ENCODE measurements around the gene ACTR1B.
"Not testable (repeated sequence)": the region's sequence is repeated elsewhere in the genome, so short reads cannot be mapped to it uniquely, and the experiment has no call there.

The ACTR1B gene

DNA sequence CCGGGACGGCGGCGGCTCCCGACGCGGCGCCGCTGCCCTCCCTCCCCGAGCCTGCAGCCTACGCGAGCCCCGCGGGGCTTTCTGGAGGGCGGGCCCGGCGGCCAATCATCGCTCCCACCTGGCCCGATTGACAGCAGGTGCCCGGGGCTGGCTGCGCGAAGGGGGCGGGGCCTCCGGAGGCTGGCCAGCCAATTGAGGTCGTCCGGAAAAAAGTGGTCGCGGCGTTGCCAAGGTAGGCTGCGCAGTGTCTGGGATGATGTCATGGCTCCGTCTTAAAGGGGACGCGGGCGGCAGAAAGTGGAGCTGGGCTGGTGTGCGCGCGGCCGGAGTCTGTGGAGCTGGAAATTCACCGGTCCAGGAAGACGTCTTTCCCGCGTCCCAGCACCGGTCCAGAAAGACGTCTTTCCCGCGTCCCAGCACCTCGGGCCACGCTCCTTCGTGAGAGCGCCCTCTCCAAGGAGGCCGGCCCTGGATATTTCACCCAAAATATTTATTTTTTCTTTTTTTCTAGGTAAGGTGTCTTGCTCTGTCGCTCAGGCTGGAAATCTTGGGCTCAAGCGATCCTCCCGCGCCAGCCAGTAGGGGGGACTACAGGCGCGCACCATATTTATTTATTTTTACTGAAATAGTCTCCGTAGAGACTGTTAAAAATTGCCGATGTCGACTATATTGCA, at the start of gene ACTR1B:
Gene ACTR1B (minus strand): TSS at position 83 of the 674 bp plus-strand sequence. CDS start 154 bp downstream, outside the sequence.
- Histone ChIP-seq H3K36me3 (replicated peaks; ENCODE audit: low read depth, low read length) (no peaks in the 10 kb centered on the region), H3K27ac (ENCODE audit: low read length) (peak within 1 kb of the TSS; percentile 56), H3K9ac (ENCODE audit: low read length) (peak within 1 kb of the TSS; percentile 87), H2AFZ (ENCODE audit: low read depth, low read length) (peak within 1 kb of the TSS; percentile 78), H3K79me2 (ENCODE audit: low read length) (peaks cover 34% of the 10 kb centered on the region), H4K20me1 (ENCODE audit: insufficient read depth, low read length) (peaks cover 8% of the 10 kb centered on the region), H3K9me3 (ENCODE audit: insufficient read depth, low read length) (no peaks in the 10 kb centered on the region), H3K4me1 (ENCODE audit: low read length) (peaks cover 15% of the 10 kb centered on the region), H3K4me3 (ENCODE audit: low read length) (peak within 1 kb of the TSS; percentile 95), H3K4me2 (ENCODE audit: low read length) (peak within 1 kb of the TSS; percentile 93), H3K27me3 (ENCODE audit: low read depth, low read length) (no peaks in the 10 kb centered on the region)
- no peak for TF ChIP-seq EZH2phosphoT487 (IDR thresholded peaks at IDR 0.05; ENCODE audit: low read depth)
- TF ChIP-seq, protein P1, sequence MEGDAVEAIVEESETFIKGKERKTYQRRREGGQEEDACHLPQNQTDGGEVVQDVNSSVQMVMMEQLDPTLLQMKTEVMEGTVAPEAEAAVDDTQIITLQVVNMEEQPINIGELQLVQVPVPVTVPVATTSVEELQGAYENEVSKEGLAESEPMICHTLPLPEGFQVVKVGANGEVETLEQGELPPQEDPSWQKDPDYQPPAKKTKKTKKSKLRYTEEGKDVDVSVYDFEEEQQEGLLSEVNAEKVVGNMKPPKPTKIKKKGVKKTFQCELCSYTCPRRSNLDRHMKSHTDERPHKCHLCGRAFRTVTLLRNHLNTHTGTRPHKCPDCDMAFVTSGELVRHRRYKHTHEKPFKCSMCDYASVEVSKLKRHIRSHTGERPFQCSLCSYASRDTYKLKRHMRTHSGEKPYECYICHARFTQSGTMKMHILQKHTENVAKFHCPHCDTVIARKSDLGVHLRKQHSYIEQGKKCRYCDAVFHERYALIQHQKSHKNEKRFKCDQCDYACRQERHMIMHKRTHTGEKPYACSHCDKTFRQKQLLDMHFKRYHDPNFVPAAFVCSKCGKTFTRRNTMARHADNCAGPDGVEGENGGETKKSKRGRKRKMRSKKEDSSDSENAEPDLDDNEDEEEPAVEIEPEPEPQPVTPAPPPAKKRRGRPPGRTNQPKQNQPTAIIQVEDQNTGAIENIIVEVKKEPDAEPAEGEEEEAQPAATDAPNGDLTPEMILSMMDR (IDR thresholded peaks at IDR 0.05; ENCODE audit: low read depth, low read length), result peak; percentile 51

DNA sequence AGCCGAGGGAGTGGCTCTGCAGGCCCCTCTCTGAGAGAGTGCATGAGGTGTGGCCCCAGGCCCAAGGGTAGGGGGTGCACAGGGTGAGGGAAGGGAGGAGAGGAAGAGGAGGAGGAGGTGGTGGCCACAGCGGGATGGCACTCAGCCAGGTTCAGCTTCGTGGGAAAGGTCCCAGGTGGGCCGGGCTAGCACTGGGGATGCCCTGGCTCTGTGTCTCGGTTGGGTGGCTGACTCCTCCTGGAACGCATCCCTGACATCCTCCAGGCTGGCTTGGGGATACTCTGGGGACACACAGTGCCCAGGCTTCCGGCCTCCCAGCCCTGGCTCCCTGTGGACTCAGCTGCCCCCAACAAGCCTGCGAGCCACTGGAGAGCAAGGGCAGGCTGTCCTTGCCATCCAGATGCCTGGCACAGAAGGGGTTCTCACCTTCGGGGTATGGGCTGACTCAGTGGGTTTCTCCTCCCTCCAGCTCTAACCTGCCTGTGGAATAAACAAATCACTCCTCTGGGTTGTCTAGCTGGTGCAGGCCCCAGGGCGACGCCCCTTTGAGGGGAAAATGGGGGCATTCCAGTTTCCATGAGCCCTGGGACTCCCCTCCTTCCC, 49.0 kb upstream of the ACTR1B start:
- H3K9me3 ChIP-seq (ENCODE audit: insufficient read depth, low read length), result no peaks in the 10 kb centered on the region
- no peak overlapping the region for H3K9ac ChIP-seq (ENCODE audit: low read length)
- H3K27me3 ChIP-seq (ENCODE audit: low read depth, low read length), result no peaks in the 10 kb centered on the region; the same call in 1 of the 2 replicates
- H2AFZ ChIP-seq (ENCODE audit: low read depth, low read length), result no peak overlapping the region
- H3K4me1 ChIP-seq (ENCODE audit: low read length), result no peaks in the 10 kb centered on the region
- H3K79me2 ChIP-seq (ENCODE audit: low read length), result no peaks in the 10 kb centered on the region
- no peak overlapping the region for H3K4me2 ChIP-seq (ENCODE audit: low read length)
- no peaks in the 10 kb centered on the region for H4K20me1 ChIP-seq (ENCODE audit: insufficient read depth, low read length)
- TF ChIP-seq, protein P1 (IDR thresholded peaks at IDR 0.05; ENCODE audit: low read depth, low read length), result no peak
- TF ChIP-seq EZH2phosphoT487 (IDR thresholded peaks at IDR 0.05; ENCODE audit: low read depth), result no peak
- no peak overlapping the region for H3K27ac ChIP-seq (ENCODE audit: low read length)
- no peaks in the 10 kb centered on the region for H3K36me3 ChIP-seq (replicated peaks; ENCODE audit: low read depth, low read length)
- no peak overlapping the region for H3K4me3 ChIP-seq (ENCODE audit: low read length)

DNA sequence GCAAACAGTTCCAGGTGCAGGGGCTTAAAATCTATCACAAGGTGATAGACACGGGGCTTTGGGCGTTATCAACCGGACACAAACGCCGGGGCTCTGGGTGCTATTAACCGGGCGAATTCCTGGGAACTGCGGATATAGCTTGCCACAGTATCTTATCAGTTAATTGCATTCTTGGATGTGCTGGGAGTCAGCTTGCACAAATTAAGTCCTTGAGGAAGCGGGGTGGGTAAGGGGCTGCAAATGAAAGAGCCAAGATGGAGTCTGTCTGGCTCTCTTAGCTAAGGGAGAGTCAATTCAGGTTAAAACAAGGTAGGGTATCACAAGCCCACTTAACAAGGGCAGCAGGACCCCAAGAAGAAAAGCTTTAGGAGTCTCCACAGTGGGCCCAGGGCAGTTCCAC, 48.3 kb upstream of the ACTR1B start:
- H3K27ac ChIP-seq (ENCODE audit: low read length); H3K9me3 ChIP-seq (ENCODE audit: insufficient read depth, low read length); H3K4me2 ChIP-seq (ENCODE audit: low read length); H3K9ac ChIP-seq (ENCODE audit: low read length); H3K27me3 ChIP-seq (ENCODE audit: low read depth, low read length); H3K4me3 ChIP-seq (ENCODE audit: low read length); H3K36me3 ChIP-seq (replicated peaks; ENCODE audit: low read depth, low read length); H4K20me1 ChIP-seq (ENCODE audit: insufficient read depth, low read length); H3K79me2 ChIP-seq (ENCODE audit: low read length); H2AFZ ChIP-seq (ENCODE audit: low read depth, low read length); H3K4me1 ChIP-seq (ENCODE audit: low read length): not testable (repeated sequence)

DNA sequence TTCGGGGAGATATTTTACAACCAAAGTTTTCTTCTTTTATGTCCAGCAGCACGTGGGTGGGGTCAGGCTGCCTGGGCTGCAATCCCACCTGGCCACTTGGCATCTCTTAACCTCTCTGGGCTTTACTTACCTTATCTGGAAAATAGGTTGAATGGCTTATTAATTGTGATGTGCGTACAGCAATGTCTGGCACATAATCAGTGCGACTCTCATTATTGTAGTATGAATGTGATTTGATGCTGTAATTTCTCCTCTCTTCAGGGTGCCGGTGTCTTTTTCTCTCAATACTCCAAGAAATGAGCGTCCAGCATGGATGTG, 47.5 kb upstream of the ACTR1B start:
- Histone ChIP-seq H3K9ac (ENCODE audit: low read length) (no peak overlapping the region), H3K27ac (ENCODE audit: low read length) (no peak overlapping the region), H3K4me1 (ENCODE audit: low read length) (no peaks in the 10 kb centered on the region), H4K20me1 (ENCODE audit: insufficient read depth, low read length) (no peaks in the 10 kb centered on the region), H3K9me3 (ENCODE audit: insufficient read depth, low read length) (no peaks in the 10 kb centered on the region), H3K79me2 (ENCODE audit: low read length) (no peaks in the 10 kb centered on the region), H3K4me3 (ENCODE audit: low read length) (no peak overlapping the region), H3K27me3 (ENCODE audit: low read depth, low read length) (no peaks in the 10 kb centered on the region; the same call in 1 of the 2 replicates), H3K4me2 (ENCODE audit: low read length) (no peak overlapping the region), H2AFZ (ENCODE audit: low read depth, low read length) (no peak overlapping the region), H3K36me3 (replicated peaks; ENCODE audit: low read depth, low read length) (no peaks in the 10 kb centered on the region)
- no peak for TF ChIP-seq EZH2phosphoT487 (IDR thresholded peaks at IDR 0.05; ENCODE audit: low read depth)
- TF ChIP-seq, protein P1 (IDR thresholded peaks at IDR 0.05; ENCODE audit: low read depth, low read length), result no peak
